Aorta (tissue), 5 donors: Measurements from ENCODE around the gene ZKSCAN4. TPM values are rescaled to one million over a fixed set of nuclear protein-coding genes. Genes with fewer than 3 reads are reported as not detected.
A peak's percentile ranks its signal among the peaks of the same experiment; 100 is the strongest.

Source experiments
- ATAC-seq: fragments of 200-7000 bp; cut with Tn5 transposase; one replicate; pipeline ENCODE4 v1.9.1; 2022; ENCODE audit warnings: moderate library complexity; ENCODE audit not compliant: low FRiP score
- DNase-seq, 2 donors: peaks; one replicate each; pipeline ENCODE4 v3.0.0-alpha.2; 2020
- H3K27ac ChIP-seq, 2 donors: one replicate each; pipeline ENCODE4 v1.5.1; 2013; ENCODE audit warnings: low read length in 2 of 2, mild to moderate bottlenecking in 2 of 2, moderate library complexity in 2 of 2, control low read depth in 1 of 2, inconsistent platforms in 1 of 2, low read depth in 1 of 2
- H3K27me3 ChIP-seq, 2 donors: one replicate each; pipeline ENCODE4 v1.6.1; 2013; ENCODE audit warnings: control low read depth in 1 of 2, low read length in 1 of 2, mild to moderate bottlenecking in 1 of 2, moderate library complexity in 1 of 2; ENCODE audit not compliant: insufficient read depth in 2 of 2, control insufficient read depth in 1 of 2
- H3K36me3 ChIP-seq, 2 donors: one replicate each; pipeline ENCODE4 v1.6.1; 2013; ENCODE audit warnings: control low read depth in 1 of 2, low read length in 1 of 2, mild to moderate bottlenecking in 1 of 2; ENCODE audit not compliant: insufficient read depth in 2 of 2, control insufficient read depth in 1 of 2
- H3K4me1 ChIP-seq, 2 donors: one replicate each; pipeline ENCODE4 v1.6.1; 2013; ENCODE audit warnings: low read length in 2 of 2, control low read depth in 1 of 2, mild to moderate bottlenecking in 1 of 2, moderate library complexity in 1 of 2; ENCODE audit not compliant: insufficient read depth in 2 of 2, control insufficient read depth in 1 of 2
- H3K4me3 ChIP-seq, 2 donors: one replicate each; pipeline ENCODE4 v1.5.1; 2013; ENCODE audit warnings: low read length in 2 of 2, control low read depth in 1 of 2, mild to moderate bottlenecking in 1 of 2
- H3K9me3 ChIP-seq: one replicate; pipeline ENCODE4 v1.6.1; 2013; ENCODE audit warnings: mild to moderate bottlenecking, low read length; ENCODE audit not compliant: control insufficient read depth
- WGBS, 2 donors: extraction: QIAGEN DNeasy Blood & Tissue Kit; methylation state at CpG; one replicate each; pipeline ENCODE4 v1.1.7; 2013; 5-methylcytosine and 5-hydroxymethylcytosine counted together
- intact Hi-C, 2 donors: fragments of 100-400 bp; cut with DNase I; formaldehyde crosslinking; loops; one replicate each; pipeline versions ENCODE4 v1.14.2 to v1.15.0; 2022
- polyA plus RNA-seq, 2 donors: library from polyadenylated mRNA; stranded (reverse); fragments of 200-250 nt; gene quantifications; one replicate each; pipeline ENCODE4 v1.2.3, GENCODE V29; 2013
- total RNA-seq, 2 donors: library from RNA; stranded (reverse); fragmentation: NEBNext Ultra II Directional; extraction: Animal tissue kit (Norgen Biotek cat#: 25700); gene quantifications; one replicate each; pipeline ENCODE4 v1.2.1, GENCODE V29; 2021
- donor health status: healthy with polysubstance abuse.
- donor health status: Bipolar disorder and iron deficiency.
- donor health status: DM: no; HTN: no; CAD: no.
- donor health status: DM: no; HTN: no; CAD: no.
- donor health status: DM: yes; HTN: yes; CAD: no.

The ZKSCAN4 gene
- total and polyA plus RNA-seq, 4 donors = 2.5 to 6.8 (median 3.8) TPM

- 50 to 52% methylated on average over 7 of the region's 7 CpGs for WGBS, 2 donors
- DNase-seq = no peak
- no peaks in the 10 kb centered on the region for H3K4me1 ChIP-seq
- H3K9me3 ChIP-seq = peaks cover 1% of the 10 kb centered on the region
- no peak overlapping the region for H3K27ac ChIP-seq
- H3K4me3 ChIP-seq = no peak overlapping the region
- no peaks in the 10 kb centered on the region for H3K27me3 ChIP-seq
- H3K36me3 ChIP-seq = no peaks in the 10 kb centered on the region
- intact Hi-C loops = loop anchor here (5.0 to 10.0 kb wide), 2 partner anchors 65 to 68 kb away; partner anchors contain the start of gene ZKSCAN8 (in 2 of the 2)
- no peak for ATAC-seq
Measured at GRCh38 chr6:28209753-28210535, 42.1 kb downstream of the ZKSCAN4 start.

- no peaks in the 10 kb centered on the region for H3K27me3 ChIP-seq
- intact Hi-C loops = no loop called here
- H3K4me1 ChIP-seq = no peaks in the 10 kb centered on the region
- H3K9me3 ChIP-seq = peaks cover 2% of the 10 kb centered on the region
- no peaks in the 10 kb centered on the region for H3K36me3 ChIP-seq
- no peak overlapping the region for H3K4me3 ChIP-seq
- no peak for DNase-seq
- 5 to 9% methylated on average over 23 of the region's 23 CpGs for WGBS, 2 donors
- H3K27ac ChIP-seq = no peak overlapping the region
- no peak for ATAC-seq
Measured at GRCh38 chr6:28208111-28208659, 43.9 kb downstream of the ZKSCAN4 start.

GRCh38 chr6:28207510-28208110 is 44.5 kb downstream of the ZKSCAN4 start:
- H3K9me3 ChIP-seq = peaks cover 4% of the 10 kb centered on the region
- H3K4me1 ChIP-seq = no peaks in the 10 kb centered on the region
- ATAC-seq (no peak), DNase-seq (peak in 1 of 2 donors; percentile 56)
- no peaks in the 10 kb centered on the region for H3K36me3 ChIP-seq
- intact Hi-C loops = no loop called here
- H3K4me3 ChIP-seq = no peak overlapping the region
- H3K27ac ChIP-seq = no peak overlapping the region
- WGBS, 2 donors = 2% methylated on average over 35 of the region's 35 CpGs
- H3K27me3 ChIP-seq = no peaks in the 10 kb centered on the region

- intact Hi-C loops = no loop called here
- Histone ChIP-seq H3K9me3 (peaks cover 4% of the 10 kb centered on the region), H3K27me3 (no peaks in the 10 kb centered on the region), H3K4me3 (no peak overlapping the region), H3K36me3 (no peaks in the 10 kb centered on the region), H3K27ac (no peak overlapping the region), H3K4me1 (no peaks in the 10 kb centered on the region)
- DNase-seq (no peak), ATAC-seq (no peak)
- 12 to 14% methylated on average over 15 of the region's 15 CpGs for WGBS, 2 donors
Measured at GRCh38 chr6:28206928-28207509, 45.0 kb downstream of the ZKSCAN4 start.

- no peak overlapping the region for H3K27ac ChIP-seq
- no peaks in the 10 kb centered on the region for H3K27me3 ChIP-seq
Measured at GRCh38 chr6:28206527-28206926, 45.5 kb downstream of the ZKSCAN4 start.

GRCh38 chr6:28205879-28206278 is 46.2 kb downstream of the ZKSCAN4 start:
- H3K4me1 ChIP-seq = no peaks in the 10 kb centered on the region
- peaks cover 4% of the 10 kb centered on the region for H3K9me3 ChIP-seq
- H3K27ac ChIP-seq = no peak overlapping the region
- 46 to 60% methylated on average over 1 of the region's 1 CpG for WGBS, 2 donors
- H3K4me3 ChIP-seq = no peak overlapping the region
- DNase-seq = no peak
- no peak for ATAC-seq
- no peaks in the 10 kb centered on the region for H3K36me3 ChIP-seq
- H3K27me3 ChIP-seq = no peaks in the 10 kb centered on the region
- intact Hi-C loops = no loop called here

More at GRCh38 chr6:28206527-28206926, 45.5 kb downstream of the ZKSCAN4 start:
- H3K36me3 ChIP-seq = no peaks in the 10 kb centered on the region
- WGBS, 2 donors = 41 to 46% methylated on average over 3 of the region's 3 CpGs
- intact Hi-C loops = no loop called here
- H3K9me3 ChIP-seq = peaks cover 4% of the 10 kb centered on the region
- H3K4me3 ChIP-seq = no peak overlapping the region
- ATAC-seq (no peak), DNase-seq (no peak)
- H3K4me1 ChIP-seq = no peaks in the 10 kb centered on the region

GRCh38 chr6:28203201-28203600 is 48.9 kb downstream of the ZKSCAN4 start:
- WGBS, 2 donors = 34 to 35% methylated on average over 4 of the region's 4 CpGs
- intact Hi-C loops = no loop called here
- DNase-seq (no peak), ATAC-seq (no peak)
- peaks cover 6% of the 10 kb centered on the region for H3K9me3 ChIP-seq
- H3K4me1 ChIP-seq = no peaks in the 10 kb centered on the region
- no peak overlapping the region for H3K4me3 ChIP-seq
- no peak overlapping the region for H3K27ac ChIP-seq
- no peaks in the 10 kb centered on the region for H3K36me3 ChIP-seq
- no peaks in the 10 kb centered on the region for H3K27me3 ChIP-seq

- H3K4me1 ChIP-seq = no peaks in the 10 kb centered on the region
- 56 to 57% methylated on average over 1 of the region's 1 CpG for WGBS, 2 donors
- no peak overlapping the region for H3K4me3 ChIP-seq
- no peaks in the 10 kb centered on the region for H3K36me3 ChIP-seq
- intact Hi-C loops = no loop called here
- no peaks in the 10 kb centered on the region for H3K27me3 ChIP-seq
- no peak overlapping the region for H3K27ac ChIP-seq
- H3K9me3 ChIP-seq = peaks cover 8% of the 10 kb centered on the region
- DNase-seq = no peak
- ATAC-seq = no peak
Measured at GRCh38 chr6:28200020-28200419, 52.0 kb downstream of the ZKSCAN4 start.
